NCI-H1436 treated with DMSO at 0.1 percent for 48 hours (cell line): ENCODE measurements around the gene CCDC73.
"Not testable (repeated sequence)": the region's sequence is repeated elsewhere in the genome, so short reads cannot be mapped to it uniquely, and the experiment has no call there.

Experiments
- DNase-seq: peaks from one replicate; lab custom pipeline; 2025; lab: John Stamatoyannopoulos, UW

CCDC73 gene

GRCh38 chr11:32794439-32794838 is at the start of gene CCDC73:
CCDC73 (minus strand) TSS chr11:32794662; CDS start chr11:32760243, 34,419 bp downstream.
- DNase-seq = no peak

- DNase-seq = no peak
Observed at GRCh38 chr11:32843544-32843943, 49.1 kb upstream of the CCDC73 start.

GRCh38 chr11:32840587-32840986 is 46.1 kb upstream of the CCDC73 start:
- no peak for DNase-seq

- DNase-seq = no peak
Observed at GRCh38 chr11:32839308-32839707, 44.8 kb upstream of the CCDC73 start.

GRCh38 chr11:32838505-32839274 is 44.2 kb upstream of the CCDC73 start:
- DNase-seq = no peak

GRCh38 chr11:32836946-32837345 is 42.5 kb upstream of the CCDC73 start:
- DNase-seq = no peak

GRCh38 chr11:32833921-32834320 is 39.5 kb upstream of the CCDC73 start:
- no peak for DNase-seq

GRCh38 chr11:32831221-32831620 is 36.8 kb upstream of the CCDC73 start:
- no peak for DNase-seq

- DNase-seq = no peak
Observed at GRCh38 chr11:32830796-32831195, 36.3 kb upstream of the CCDC73 start.

- no peak for DNase-seq
Observed at GRCh38 chr11:32830413-32830738, 35.9 kb upstream of the CCDC73 start.

- DNase-seq = no peak
Observed at GRCh38 chr11:32829680-32830412, 35.4 kb upstream of the CCDC73 start, which contains the start of gene PRRG4. PRRG4 (plus strand) TSS chr11:32829927; CDS start chr11:32830530, 603 bp downstream.

- DNase-seq = no peak
Observed at GRCh38 chr11:32829157-32829679, 34.8 kb upstream of the CCDC73 start.

- no peak for DNase-seq
Observed at GRCh38 chr11:32827276-32827675, 32.8 kb upstream of the CCDC73 start.

GRCh38 chr11:32826113-32826512 is 31.7 kb upstream of the CCDC73 start:
- DNase-seq = no peak

- DNase-seq = not testable (repeated sequence)
Observed at GRCh38 chr11:32823617-32824016, 29.2 kb upstream of the CCDC73 start.

- DNase-seq = no peak
Observed at GRCh38 chr11:32821917-32822560, 27.6 kb upstream of the CCDC73 start.

- peak; percentile 26 for DNase-seq
Observed at GRCh38 chr11:32821517-32821916, 27.1 kb upstream of the CCDC73 start.

GRCh38 chr11:32820497-32820896 is 26.0 kb upstream of the CCDC73 start:
- DNase-seq = no peak

GRCh38 chr11:32819187-32819586 is 24.7 kb upstream of the CCDC73 start:
- DNase-seq = no peak

GRCh38 chr11:32817852-32818183 is 23.4 kb upstream of the CCDC73 start:
- no peak for DNase-seq

GRCh38 chr11:32817181-32817851 is 22.9 kb upstream of the CCDC73 start:
- DNase-seq = no peak

GRCh38 chr11:32809313-32809712 is 14.9 kb upstream of the CCDC73 start:
- no peak for DNase-seq
